Tibial nerve (tissue), 4 donors: ENCODE data around the gene AK6. TPM values are rescaled to one million over a fixed set of nuclear protein-coding genes. Genes with fewer than 3 reads are reported as not detected.

Source experiments
- DNase-seq, 2 donors: peaks; one replicate each; pipeline ENCODE4 v3.0.0-alpha.2; 2019; ENCODE audit warnings: low spot score in 2 of 2
- H3K27ac ChIP-seq, 4 donors: fragments of 200-600 bp; sonication (generic) in 3 of 4; one replicate each; pipeline ENCODE4 v1.5.1; 2017 to 2019; ENCODE audit warnings: mild to moderate bottlenecking in 1 of 4
- H3K27me3 ChIP-seq, 2 donors: fragments of 200-600 bp; sonication (generic) in 1 of 2; one replicate each; pipeline versions ENCODE4 v1.5.1 to v1.6.0; 2017 to 2019
- H3K36me3 ChIP-seq, 3 donors: fragments of 200-600 bp; sonication (generic); one replicate each; pipeline ENCODE4 v1.5.1; 2018 to 2019
- H3K4me1 ChIP-seq, 4 donors: fragments of 200-600 bp; sonication (generic) in 3 of 4; one replicate each; pipeline ENCODE4 v1.5.1; 2017 to 2019
- H3K4me3 ChIP-seq, 4 donors: fragments of 200-600 bp; sonication (generic) in 3 of 4; one replicate each; pipeline ENCODE4 v1.5.1; 2017 to 2019; ENCODE audit warnings: mild to moderate bottlenecking in 1 of 4, moderate library complexity in 1 of 4
- H3K9me3 ChIP-seq, 4 donors: fragments of 200-600 bp; sonication (generic) in 3 of 4; one replicate each; pipeline ENCODE4 v1.5.1; 2017 to 2019
- CTCF ChIP-seq, 5 experiments: fragments of 200-600 bp in 3 of 5; fragments of 450-650 bp in 2 of 5; sonication (generic) in 3 of 5; IDR thresholded peaks; one replicate each; pipeline ENCODE4 v1.5.1; 2016 to 2019; ENCODE audit warnings: antibody characterized with exemption in 5 of 5, mild to moderate bottlenecking in 3 of 5, moderate library complexity in 2 of 5
- EP300 ChIP-seq, 2 donors: sonication (generic); formaldehyde crosslinking; IDR thresholded peaks; one replicate each; pipeline ENCODE4 v1.6.1; 2017; ENCODE audit warnings: antibody characterized with exemption in 2 of 2, mild to moderate bottlenecking in 1 of 2
- POLR2A ChIP-seq, 2 donors: fragments of 450-650 bp; IDR thresholded peaks; one replicate each; pipeline ENCODE4 v1.6.1; 2017; ENCODE audit warnings: antibody characterized with exemption in 2 of 2, mild to moderate bottlenecking in 2 of 2, moderate library complexity in 2 of 2
- WGBS, 2 donors: methylation state at CpG; one replicate each; pipeline ENCODE4 v1.1.5; 2018; 5-methylcytosine and 5-hydroxymethylcytosine counted together
- total RNA-seq, 4 donors: library from RNA; depleted of rRNA; stranded (reverse); fragments of >200 nt; gene quantifications; one replicate each; pipeline ENCODE4 v1.1.0, GENCODE V29; 2016

AK6 gene
- total RNA-seq, 4 donors from 2014 or later = 8.4 to 40.8 (median 15.3) TPM

DNA sequence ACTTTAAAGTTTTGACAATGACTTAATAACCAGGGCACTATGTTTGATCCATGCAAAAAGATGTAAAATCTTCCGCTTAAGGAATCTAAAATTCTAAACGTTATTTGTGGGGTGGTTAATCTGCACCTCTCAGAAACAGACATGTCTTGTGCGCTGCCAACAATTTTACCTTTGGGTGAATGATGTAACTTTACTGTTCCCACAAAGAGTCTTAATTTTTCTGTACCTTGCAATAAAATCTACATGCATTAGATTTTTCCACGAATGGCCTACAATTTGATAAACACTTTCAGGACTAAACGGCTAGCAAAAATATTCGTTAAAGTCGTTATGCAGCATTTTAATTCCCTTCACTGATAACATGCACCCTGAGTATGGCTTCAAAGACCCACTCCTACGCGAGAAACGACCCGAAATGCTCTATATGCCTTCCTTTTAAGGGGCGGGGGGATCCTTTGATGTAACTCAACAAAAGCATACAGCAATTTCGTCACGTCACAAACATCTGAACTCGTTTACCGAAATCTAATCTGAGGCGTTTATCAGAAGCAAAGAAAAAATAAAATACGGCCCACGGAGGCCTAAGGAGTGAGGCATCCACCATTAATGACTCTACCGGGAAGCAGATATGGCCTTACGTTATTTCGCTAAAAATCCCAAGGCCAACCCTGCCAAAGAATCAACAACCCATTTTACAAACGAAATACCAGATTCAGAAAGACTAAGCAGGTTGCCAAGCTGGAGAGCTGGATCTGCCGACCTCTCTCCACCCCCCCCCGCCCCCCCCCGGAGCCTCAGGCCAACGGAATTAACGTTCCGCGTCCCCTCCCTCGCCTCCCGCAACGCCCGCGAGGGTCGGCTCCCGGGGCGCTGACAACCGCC, 621 bp downstream of the AK6 start:
- no peak for TF ChIP-seq CTCF (IDR thresholded peaks at IDR 0.05)
- no peak for TF ChIP-seq EP300 (IDR thresholded peaks at IDR 0.05)
- no peak for TF ChIP-seq POLR2A (IDR thresholded peaks at IDR 0.05)
- no peaks in the 10 kb centered on the region for H3K27me3 ChIP-seq
- peaks cover 6 to 60% (median 14%) of the 10 kb centered on the region in 4 donors for H3K4me1 ChIP-seq
- DNase-seq = peak in 1 of 2 donors; percentile 7
- WGBS, 2 donors = 2 to 3% methylated on average over 26 to 28 of the region's 39 CpGs
- peak overlapping the region; percentile 74 to 94 (median 84) for H3K4me3 ChIP-seq
- peak overlapping the region; percentile 97 to 98 (median 98) for H3K27ac ChIP-seq
- no peaks in the 10 kb centered on the region for H3K9me3 ChIP-seq
- H3K36me3 ChIP-seq = peaks cover 0 to 35% (median 0%) of the 10 kb centered on the region in 3 donors

- DNase-seq = no peak
- TF ChIP-seq EP300 (IDR thresholded peaks at IDR 0.05) (no peak), POLR2A (IDR thresholded peaks at IDR 0.05) (no peak), CTCF (IDR thresholded peaks at IDR 0.05) (no peak)
- no peaks in the 10 kb centered on the region for H3K27me3 ChIP-seq
- H3K36me3 ChIP-seq = peaks cover 0 to 44% (median 0%) of the 10 kb centered on the region in 3 donors
- H3K9me3 ChIP-seq = no peaks in the 10 kb centered on the region
- peaks cover 6 to 60% (median 14%) of the 10 kb centered on the region in 4 donors for H3K4me1 ChIP-seq
- H3K27ac ChIP-seq = peak overlapping the region in 1 of 4 donors; percentile 98
- H3K4me3 ChIP-seq = peak overlapping the region in 2 of 4 donors; percentile 74 to 94
- WGBS, 2 donors = 88% methylated on average over 11 of the region's 11 CpGs
Measured at GRCh38 chr5:69367697-69368279, 1.5 kb downstream of the AK6 start.

DNA sequence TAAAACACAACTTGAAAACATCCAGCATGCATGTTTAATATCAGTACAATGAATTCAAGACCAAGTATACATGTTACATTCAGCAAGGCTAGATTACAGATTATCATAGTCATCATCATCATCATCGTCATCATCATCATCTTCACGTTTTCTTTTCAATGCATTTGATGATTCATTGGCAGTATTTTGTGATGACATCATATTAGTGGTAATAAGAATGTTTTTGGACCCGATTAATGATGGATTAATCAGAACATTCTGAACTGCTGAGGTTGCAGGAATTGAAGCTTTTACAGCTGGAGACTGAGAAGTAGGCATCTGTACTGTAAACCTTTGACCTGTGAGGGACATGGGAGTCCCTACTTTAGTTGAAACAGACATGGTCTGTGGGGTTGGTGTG, 4.5 kb downstream of the AK6 start:
- Histone ChIP-seq H3K27me3 (no peaks in the 10 kb centered on the region), H3K9me3 (no peaks in the 10 kb centered on the region), H3K4me1 (peaks cover 6 to 37% (median 10%) of the 10 kb centered on the region in 4 donors), H3K27ac (no peak overlapping the region), H3K36me3 (peaks cover 0 to 55% (median 0%) of the 10 kb centered on the region in 3 donors), H3K4me3 (no peak overlapping the region)
- 55 to 60% methylated on average over 3 of the region's 3 CpGs for WGBS, 2 donors
- no peak for DNase-seq
- TF ChIP-seq EP300 (IDR thresholded peaks at IDR 0.05) = no peak
- TF ChIP-seq CTCF (IDR thresholded peaks at IDR 0.05) = no peak
- no peak for TF ChIP-seq POLR2A (IDR thresholded peaks at IDR 0.05)

GRCh38 chr5:69364414-69364813, 4.9 kb downstream of the AK6 start:
- 61 to 65% methylated on average over 3 of the region's 3 CpGs for WGBS, 2 donors
- H3K27ac ChIP-seq = no peak overlapping the region

More at GRCh38 chr5:69364414-69364813, 4.9 kb downstream of the AK6 start:
- Histone ChIP-seq H3K4me1 (peaks cover 6 to 37% (median 10%) of the 10 kb centered on the region in 4 donors), H3K27me3 (no peaks in the 10 kb centered on the region), H3K9me3 (no peaks in the 10 kb centered on the region), H3K4me3 (no peak overlapping the region), H3K36me3 (peaks cover 0 to 55% (median 0%) of the 10 kb centered on the region in 3 donors)
- TF ChIP-seq CTCF (IDR thresholded peaks at IDR 0.05) (no peak), EP300 (IDR thresholded peaks at IDR 0.05) (no peak), POLR2A (IDR thresholded peaks at IDR 0.05) (no peak)
- no peak for DNase-seq
